C4-2B (cell line): ENCODE results near the gene HTR4.

ENCODE experiments used
- ZFX ChIP-seq: fragments of 450-650 bp; IDR thresholded peaks from 2 replicates; pipeline ENCODE4 v1.6.1; 2017
- TF ChIP-seq, protein P1 (sequence below): fragments of 450-650 bp; conservative IDR thresholded peaks from 2 replicates; pipeline ENCODE4 v1.5.1; 2017; ENCODE audit warnings: mild to moderate bottlenecking

DNA sequence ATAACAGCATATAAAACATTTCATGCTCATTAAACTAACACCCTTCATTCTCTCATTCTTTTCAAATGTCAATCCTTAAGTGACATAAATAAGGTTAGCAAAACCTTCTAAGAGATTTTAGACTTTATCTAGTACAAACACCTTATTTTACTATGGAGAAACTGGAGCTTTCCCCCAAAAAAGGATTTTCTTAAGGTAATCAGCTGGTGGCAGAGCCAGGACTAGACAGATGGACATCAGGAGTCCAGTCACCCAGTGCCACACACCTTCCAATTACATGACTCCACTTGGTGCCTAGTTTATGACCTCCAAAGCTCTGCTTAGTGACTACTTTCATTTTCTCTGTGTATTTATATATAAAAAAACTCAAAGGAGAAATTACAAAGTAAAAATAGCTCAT is 70.2 kb downstream of the HTR4 start:
- TF ChIP-seq, protein P1, sequence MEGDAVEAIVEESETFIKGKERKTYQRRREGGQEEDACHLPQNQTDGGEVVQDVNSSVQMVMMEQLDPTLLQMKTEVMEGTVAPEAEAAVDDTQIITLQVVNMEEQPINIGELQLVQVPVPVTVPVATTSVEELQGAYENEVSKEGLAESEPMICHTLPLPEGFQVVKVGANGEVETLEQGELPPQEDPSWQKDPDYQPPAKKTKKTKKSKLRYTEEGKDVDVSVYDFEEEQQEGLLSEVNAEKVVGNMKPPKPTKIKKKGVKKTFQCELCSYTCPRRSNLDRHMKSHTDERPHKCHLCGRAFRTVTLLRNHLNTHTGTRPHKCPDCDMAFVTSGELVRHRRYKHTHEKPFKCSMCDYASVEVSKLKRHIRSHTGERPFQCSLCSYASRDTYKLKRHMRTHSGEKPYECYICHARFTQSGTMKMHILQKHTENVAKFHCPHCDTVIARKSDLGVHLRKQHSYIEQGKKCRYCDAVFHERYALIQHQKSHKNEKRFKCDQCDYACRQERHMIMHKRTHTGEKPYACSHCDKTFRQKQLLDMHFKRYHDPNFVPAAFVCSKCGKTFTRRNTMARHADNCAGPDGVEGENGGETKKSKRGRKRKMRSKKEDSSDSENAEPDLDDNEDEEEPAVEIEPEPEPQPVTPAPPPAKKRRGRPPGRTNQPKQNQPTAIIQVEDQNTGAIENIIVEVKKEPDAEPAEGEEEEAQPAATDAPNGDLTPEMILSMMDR, result no peak
- TF ChIP-seq ZFX, result no peak
